GM19240 (cell line): ENCODE data around the gene RAI2.

ENCODE experiments used
- DNase-seq: peaks from one replicate; pipeline ENCODE4 v3.0.0; 2011; ENCODE audit warnings: low spot score; ENCODE audit not compliant: insufficient read length

The RAI2 gene

DNA sequence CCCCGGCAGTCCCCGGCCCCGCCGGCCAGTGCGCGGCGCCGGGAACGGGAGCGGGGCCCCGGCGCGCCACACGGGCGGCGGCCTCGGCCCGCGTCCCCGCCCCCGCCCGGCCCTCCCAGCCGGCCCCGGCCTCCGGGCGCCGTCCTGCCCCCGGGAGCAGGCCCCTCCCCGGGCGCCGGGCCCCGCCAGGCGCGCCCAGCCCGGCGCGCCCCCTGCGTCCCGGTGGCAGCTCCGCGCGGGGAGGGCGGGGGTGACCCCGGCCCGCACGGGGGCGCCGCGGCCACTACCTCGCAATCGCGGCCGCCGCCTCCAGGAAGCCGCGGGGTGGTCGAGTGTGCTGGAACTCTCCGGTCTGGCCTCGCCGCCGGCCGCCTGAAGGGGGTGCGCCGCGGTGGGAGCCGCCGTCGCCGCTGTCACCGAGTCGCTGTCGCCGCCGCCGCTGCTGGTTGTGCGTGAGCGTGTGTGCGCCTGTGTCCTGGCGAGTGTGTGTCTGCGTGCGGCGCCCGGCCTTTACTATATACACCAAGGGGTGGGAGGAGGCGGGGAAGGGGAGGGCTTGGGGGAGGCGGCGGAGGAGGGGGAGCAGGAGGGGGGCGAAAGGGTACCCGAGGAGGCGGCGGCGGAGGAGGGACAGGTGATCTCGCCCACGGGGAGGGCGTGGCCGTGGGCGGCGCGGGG is at the start of gene RAI2:
RAI2 (minus strand) TSS at position 488 of the 678 bp plus-strand sequence. CDS start 59,288 bp downstream, outside the sequence.
- DNase-seq: no peak

DNA sequence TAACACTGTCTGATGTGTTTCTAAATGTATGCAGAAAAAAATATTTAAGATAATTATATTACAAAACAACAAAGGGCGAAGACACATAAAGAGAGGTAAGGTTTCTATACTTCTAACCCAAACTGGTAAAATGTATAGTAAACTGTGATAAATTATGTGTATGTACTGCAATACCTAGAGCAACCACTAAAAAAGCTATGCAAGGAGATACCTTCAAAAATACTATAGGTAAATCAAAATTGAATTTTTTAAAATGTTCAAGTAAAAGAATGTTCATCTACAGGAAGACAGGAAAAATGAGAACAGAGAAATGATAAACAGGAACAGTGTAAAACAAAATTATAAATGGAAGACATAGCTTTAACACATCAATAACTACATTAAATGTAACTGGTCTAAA is 27.3 kb upstream of the RAI2 start:
- DNase-seq: no peak

DNA sequence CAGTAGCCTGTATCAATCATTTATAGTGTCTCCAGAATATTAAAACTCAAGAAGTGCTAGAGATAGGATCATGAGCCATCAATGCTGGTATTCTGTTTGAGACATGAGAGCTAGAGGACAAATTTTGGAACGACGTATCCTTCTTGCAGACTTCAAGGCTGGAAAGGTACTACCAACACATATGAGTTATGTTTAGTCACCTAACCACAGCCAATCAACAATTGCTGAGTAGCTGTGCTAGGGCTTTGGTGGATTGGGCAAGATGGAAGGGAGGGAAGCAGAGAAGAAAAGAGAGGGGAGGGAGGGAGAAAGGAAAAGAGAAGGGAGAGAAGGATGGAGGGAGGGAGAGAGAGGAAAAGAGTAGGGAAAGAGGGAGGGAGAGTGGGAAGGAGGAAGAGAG is 21.6 kb upstream of the RAI2 start:
- DNase-seq: no peak

GRCh38 chrX:17878028-17878670 is 17.1 kb upstream of the RAI2 start:
- no peak for DNase-seq

GRCh38 chrX:17876135-17876534 is 15.0 kb upstream of the RAI2 start:
- DNase-seq: no peak

DNA sequence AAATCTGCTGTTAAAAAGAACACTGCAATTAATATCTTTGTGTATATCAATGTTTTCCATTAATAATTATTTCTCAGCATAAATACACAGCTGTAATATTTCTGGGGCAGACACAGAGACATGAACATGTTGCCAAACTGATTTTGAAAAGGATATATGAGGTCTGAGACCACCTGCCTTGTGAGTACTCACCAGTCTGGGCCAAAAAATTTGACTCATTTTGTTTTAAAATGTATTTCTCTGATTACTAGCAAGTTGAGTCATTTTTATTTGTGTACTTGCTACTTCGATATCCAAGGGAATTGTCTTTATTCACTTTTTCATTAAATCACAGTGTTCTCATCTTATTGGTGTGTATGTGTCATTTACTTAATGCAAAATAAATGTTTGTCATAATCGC is 8.5 kb upstream of the RAI2 start:
- no peak for DNase-seq

- DNase-seq: no peak
Measured at GRCh38 chrX:17861489-17862011, 452 bp upstream of the RAI2 start.

DNA sequence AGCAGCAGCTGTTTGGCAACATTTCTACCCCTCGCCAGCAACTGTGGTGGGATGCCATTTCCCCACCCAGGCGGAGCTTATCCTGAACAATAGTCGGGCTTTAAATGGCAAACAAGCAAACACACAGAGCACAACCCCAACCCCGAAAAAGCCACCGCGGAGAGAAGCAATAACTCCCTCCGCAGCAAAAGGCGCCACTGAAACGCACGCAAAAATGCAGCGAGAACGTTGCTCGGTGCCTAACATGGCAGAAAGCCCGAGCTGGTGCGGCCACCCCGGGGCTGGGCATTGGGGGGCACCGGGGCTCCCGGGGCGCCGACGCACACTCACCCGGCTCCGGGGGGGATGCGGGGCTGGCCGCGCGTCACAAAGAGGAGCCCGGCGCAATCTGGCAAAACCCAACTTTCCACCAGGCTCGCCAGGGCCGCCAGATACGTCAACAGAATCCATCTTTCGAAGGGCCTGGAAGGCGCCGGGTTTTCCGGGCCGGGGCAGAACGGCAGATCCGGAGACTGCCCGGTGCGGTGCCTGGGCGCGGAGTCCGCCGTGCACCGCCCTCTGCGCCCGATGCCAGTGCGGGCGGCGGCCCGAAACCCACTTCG is 818 bp downstream of the RAI2 start:
- no peak for DNase-seq

GRCh38 chrX:17859609-17860178 is 1.4 kb downstream of the RAI2 start:
- DNase-seq: no peak

DNA sequence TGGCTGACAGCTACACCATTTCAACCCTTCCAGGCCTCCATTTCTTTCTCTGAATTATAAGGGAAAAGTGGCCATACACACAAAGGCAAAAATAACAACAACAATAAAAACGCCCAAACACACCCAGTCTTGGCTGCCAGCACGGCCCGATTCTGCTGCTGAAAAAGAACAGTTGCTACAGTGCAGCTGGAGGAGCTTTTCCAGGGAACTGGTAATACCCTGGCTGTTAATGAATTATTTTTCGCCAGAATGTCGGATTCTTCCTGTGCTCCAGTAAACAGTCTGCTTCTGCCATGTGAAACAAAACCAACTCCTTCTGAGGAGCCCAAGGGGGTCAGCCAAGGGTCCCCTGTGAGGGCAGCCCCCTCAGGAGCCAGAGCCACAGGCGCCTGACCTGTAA is 6.6 kb downstream of the RAI2 start:
- DNase-seq: no peak

DNA sequence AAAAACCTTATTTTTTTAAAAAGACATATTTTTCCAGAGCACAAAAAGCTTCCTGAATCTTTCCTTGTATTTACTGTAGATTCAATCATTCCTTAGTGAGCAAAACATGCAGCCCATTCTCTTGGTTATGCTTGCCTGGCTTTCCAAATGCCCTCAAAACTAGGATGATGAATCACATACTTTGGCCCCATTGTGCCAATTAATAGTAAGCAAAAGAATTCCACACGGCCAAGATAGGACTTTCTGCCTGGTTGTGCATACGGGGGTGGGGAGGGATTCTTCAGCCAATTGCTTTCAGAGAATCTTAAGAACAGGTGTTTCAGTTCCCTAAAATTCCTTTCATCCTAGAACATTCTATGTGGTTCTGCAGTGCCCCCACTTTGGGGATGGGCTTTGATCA is 7.0 kb downstream of the RAI2 start:
- no peak for DNase-seq

DNA sequence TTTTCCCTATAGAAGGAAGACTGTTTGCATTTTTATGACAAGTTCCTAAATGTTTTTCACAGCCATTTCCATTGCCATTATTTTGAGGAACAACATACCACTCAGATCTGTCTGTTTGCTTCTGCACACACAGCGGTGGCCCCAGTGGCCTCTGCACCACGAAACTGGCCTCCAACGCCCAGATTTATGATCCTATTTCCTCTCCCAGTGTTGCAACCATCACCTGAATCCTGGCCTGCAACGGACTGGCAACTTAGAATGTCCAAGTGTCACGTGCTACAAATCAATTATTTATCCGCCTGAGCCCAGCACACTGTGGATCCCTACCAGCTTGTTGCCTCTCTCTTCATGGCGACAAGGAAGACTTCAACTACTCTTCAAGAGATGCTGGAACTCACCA is 9.2 kb downstream of the RAI2 start:
- no peak for DNase-seq

DNA sequence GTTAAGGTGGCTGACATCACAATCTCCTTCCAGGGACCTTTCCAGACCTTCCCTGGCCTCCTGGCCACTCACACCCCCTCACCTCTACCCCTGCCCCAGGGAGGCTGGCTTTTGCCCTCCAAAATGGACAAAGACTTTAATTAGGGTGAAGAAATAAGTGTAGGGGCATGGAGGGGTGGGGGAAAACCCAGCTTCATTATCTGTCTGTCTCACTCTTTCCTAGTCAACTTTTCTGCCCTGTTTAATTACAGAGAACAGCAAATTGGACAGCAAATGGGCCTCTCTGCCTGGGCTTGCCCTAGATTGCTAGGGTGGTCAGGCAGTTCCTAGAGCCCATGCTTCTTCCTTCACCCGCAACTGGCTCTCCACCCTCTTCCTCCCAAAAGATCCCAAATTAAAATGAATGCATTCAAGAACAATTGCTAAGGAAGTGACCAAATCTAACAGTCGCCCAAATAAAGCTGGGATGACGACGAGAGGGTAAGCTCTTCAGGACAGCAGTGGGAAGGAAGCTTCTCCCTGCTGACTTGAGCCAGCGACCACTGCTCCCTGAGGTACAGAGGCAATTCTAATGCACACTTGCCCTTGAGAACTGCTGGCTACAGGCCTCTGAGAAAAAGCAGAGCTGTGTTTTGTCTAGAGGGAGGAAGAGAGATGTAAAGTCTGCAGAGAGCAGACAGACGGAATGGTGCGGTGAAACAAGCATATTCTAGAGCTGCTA is 12.4 kb downstream of the RAI2 start:
- no peak for DNase-seq

GRCh38 chrX:17846045-17846444 is 15.1 kb downstream of the RAI2 start:
- no peak for DNase-seq

GRCh38 chrX:17844236-17844635 is 16.9 kb downstream of the RAI2 start:
- no peak for DNase-seq

DNA sequence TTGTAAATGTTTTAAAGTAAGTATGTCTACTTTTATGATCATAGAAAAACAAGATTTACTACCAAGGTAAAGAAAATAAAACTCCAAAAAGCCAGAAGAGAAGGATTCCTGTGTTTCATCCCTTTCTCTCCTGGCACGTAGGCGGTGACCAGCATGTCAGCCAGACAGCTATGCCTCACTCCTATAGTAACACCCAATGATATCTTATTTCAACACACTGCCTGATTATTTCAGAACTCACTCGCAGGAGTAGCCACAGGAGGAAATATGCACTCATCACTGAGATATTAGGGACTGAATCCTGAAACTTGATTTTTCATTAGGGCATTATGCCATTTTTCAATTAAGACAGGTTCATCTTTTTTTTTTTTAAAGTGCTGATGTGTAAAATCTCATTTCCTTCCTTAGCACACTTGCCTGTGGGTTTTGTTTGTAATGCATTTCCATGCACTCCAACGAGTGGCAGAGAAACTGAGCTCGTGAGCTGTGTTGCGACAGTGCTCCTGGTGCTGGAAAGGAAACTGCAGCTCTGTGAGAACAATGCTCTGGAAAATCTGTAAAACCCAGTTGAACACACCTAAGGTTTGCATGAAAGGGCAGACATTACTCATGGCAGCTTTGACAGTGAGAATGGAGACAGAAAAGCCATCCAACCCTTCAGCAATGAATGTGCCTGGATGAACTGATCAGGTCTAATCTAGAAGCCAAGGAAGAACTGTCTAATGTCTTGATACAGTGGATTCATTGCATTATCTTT is 18.2 kb downstream of the RAI2 start:
- DNase-seq: no peak

DNA sequence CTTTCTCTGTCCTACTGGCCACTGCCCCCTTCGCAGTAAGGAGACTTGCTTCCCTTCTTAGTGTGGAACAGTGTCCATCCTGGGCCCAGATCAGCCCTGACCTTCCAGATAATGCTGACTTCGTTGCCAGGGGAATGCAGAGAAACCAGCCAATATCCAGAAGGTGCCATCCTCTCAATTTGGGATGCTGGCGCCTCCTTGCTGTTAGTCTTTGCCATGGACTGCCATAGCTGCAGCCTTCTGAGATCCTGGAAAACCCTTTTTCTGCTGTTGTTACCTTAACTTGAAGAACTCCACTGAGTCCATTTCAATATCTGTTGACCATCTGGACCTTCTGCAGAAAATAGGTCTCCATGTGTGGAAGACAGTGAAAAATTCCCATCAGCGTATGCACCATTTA is 21.8 kb downstream of the RAI2 start:
- no peak for DNase-seq

- DNase-seq: no peak
Measured at GRCh38 chrX:17836830-17837229, 24.3 kb downstream of the RAI2 start.

DNA sequence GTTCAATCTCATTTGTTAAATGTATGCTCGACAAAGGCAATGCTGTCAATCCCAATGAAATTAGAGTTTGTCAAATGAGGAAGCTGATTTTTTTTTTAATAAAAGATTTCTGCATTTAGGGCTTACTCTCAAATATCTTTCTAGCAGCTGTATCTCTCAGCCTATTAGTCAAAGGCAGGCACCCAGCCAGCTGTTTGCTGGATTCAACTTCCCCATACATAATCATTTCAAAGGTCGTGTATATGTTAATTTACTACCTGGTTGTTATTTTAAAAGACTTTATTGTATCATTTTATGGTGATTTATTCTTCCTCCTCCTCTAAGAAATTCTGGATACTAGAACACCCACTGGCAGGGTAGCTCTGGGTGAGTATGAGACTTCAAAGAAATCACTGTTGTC is 27.1 kb downstream of the RAI2 start:
- DNase-seq: no peak

- no peak for DNase-seq
Measured at GRCh38 chrX:17831255-17831654, 29.8 kb downstream of the RAI2 start.

- DNase-seq: no peak
Measured at GRCh38 chrX:17830211-17830610, 30.9 kb downstream of the RAI2 start.
